ENCODE data around the gene NECAB3.
"Not testable (repeated sequence)": the region's sequence is repeated elsewhere in the genome, so short reads cannot be mapped to it uniquely, and the experiment has no call there.

The NECAB3 gene

DNA sequence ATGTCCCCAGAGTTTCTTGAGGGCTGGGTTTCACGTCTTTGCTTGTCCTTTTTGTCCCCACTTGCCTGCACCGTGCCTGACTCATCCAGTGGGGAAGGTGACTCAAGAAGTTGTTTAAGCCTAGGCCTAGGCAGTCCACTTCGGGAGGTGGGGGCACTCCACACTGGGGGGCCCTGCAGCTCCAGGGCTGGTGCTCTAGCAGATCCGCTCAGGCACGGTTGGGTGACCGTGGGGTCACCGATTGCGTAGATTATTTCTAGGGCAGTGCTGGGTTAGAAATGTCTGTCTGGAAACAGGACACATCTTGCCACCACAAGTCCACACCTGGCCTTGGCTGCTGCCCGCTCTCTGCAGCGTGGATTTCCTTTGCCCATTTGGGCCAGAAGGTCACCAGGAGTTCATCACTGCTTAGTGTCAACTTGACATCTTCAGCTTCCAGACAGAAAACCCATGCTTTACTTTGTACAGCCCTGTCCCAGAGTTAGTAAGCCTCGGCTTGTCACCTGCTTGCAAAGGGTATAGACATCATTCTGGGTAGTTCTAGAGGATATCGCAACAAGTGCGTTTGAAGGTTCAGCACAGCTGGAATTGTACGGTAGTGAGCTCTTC is 25.7 kb downstream of the NECAB3 start:
- DNase-seq = no peak

DNA sequence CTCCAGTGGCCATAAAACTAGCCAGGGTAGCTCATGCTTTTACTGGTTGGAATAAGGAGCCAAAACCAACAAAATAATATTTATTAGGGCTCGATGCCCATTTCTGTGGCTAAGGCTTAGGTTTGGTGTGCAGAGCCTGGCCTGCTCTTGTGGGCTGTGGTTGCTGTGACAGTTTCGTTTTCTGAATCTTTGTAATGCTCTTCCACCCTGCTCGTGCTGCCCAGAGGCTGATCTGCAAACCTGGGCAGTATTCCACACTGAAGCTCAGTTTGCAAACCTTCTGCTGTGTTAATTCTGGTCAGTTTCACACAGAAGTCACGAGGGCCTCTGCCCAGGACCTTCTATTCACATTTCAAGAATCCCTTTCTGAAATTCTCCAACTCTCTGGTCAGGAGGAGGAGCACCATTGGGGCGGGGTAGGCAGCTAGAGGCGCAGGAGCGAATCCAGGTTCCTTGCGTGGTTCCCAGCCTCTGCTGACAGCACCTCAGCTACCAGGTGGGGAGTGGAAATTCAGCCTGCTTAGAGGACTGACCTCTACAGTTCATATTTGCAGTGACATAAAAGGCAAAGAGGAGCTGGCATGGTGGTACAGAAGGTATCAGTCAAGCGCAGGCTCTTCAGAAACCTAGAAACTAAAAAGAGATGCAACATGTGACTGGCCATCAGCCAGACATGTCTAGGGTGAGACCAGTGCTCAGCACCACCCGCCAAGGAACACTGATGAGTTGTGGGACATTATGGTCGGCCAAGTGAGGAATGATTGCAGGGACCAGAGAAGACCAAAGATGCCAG is 26.4 kb downstream of the NECAB3 start:
- DNase-seq = peak in 1 of 14 donors; percentile 22

DNA sequence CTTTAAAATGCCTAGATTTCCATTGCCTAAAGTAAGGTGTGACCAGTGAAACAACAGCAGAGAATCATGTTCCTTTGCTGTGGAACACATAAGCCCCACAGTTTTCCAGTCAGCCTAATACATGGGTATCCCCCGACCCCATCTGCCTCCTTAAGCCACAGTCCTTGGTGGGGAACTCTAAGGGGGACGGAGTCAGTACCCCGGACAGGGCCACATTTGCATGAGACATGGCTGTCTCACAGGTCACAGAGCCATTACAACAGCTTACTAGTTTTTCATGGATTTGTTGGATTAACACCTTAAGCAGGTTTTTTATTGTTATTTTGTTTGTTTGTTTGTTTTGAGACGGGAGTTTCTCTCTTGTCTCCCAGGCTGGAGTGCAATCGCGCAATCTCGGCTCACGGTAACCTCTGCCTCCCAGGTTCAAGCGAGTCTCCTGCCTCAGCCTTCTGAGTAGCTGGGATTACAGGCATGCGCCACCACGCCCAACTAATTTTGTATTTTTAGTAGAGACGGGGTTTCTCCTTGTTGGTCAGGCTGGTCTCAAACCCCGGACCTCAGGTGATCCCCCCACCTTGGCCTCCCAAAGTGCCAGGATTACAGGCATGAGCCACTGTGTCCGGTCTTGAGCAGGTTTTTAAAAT is 27.1 kb downstream of the NECAB3 start:
- not testable (repeated sequence) for DNase-seq

DNA sequence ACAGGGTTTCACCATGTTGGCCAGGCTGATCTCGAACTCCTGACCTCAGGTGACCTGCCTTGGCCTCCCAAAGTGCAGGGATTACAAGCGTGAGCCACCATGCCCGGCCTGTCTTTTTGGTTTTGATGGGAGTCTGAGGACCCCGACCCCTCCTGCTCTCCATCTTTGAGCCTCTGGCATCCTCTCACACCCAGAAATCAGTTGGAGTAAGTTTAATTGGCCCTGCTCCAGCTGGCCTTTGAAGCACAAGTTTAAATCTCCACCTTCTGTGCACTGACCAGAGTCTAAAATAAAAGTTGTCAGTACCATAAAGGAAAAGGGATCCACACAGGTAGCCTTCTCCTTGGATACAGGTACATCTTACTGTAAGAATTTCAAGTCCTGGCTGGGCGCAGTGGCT is 28.0 kb downstream of the NECAB3 start:
- no peak for DNase-seq

DNA sequence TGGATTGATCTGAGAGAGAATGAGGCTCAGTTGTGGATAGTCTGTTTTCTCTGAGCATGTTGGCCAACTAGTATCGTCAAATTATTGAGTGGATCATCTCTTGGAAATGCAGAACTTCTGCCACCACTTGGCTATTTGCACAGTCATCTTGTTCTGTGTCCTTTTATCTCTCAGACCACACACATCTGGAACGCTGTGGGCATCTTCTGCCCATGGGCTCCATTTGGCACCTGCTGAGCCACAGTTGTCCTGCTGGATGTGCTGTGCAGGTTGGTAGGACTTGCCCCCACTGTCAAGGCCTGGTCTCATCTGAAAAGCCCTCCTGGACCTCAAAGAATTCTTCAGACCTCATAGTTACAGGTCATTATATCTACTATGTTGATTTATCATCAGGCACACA is 28.8 kb downstream of the NECAB3 start:
- no peak for DNase-seq

DNA sequence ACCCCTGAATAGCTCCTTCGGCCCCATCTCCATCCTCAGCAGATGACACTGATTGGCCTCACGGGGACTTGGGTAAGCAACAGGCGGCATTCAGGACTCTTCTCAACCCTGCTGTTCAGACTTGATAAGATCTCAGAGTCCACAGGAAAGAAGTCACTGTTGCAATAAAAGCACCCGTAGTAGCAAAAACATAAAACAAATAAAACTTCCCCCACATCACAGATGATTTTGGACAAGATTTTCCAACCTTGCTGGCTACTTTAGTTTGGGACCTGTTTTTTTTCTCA is 29.2 kb downstream of the NECAB3 start:
- no peak for DNase-seq

DNA sequence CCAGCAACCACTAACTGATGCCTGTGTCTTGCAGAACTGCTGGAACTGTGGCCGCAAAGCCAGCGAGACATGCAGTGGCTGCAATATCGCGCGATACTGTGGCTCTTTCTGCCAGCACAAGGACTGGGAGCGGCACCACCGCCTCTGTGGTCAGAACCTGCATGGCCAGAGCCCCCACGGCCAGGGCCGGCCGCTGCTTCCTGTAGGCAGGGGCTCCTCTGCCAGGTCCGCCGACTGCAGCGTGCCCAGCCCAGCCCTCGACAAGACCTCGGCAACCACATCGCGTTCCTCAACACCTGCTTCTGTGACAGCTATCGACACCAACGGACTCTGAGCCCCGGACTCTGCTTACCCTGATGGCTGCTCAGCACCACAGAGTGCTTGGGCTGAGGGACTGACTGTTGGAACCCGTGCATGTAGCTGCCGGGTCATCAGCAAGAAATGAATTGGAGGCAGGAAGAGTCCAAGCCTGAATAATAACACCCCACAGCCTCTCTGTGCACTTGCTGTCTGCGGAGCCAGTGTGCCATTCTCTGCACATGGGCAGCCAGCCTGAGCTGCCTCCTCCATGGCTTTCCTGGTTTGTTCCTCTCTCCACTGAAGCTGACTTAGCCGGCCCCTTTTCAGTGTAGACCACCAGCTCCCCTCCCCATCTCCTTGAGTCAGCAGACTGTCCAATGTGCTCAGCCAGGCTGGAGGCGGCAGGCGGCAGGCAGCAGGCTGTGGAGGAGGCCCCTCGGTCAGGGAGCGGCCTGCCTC is 29.7 kb downstream of the NECAB3 start:
- no peak for DNase-seq

DNA sequence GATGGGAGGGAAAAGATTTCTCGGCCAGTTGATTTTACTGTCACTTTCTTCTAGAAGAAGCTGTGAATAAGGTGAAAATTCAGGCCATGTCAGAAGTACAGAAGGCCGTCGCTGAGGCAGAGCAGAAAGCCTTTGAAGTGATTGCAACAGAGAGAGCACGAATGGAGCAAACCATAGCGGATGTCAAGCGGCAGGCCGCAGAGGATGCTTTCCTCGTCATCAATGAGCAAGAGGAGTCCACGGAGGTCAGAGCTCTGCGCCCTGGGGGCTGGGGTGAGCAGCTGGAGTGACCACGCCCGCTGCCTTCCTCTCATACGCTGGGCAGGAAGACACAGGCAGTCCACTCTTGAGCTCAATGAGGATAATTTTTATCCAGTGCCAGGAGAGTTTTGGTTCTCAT is 33.9 kb downstream of the NECAB3 start:
- DNase-seq = no peak

DNA sequence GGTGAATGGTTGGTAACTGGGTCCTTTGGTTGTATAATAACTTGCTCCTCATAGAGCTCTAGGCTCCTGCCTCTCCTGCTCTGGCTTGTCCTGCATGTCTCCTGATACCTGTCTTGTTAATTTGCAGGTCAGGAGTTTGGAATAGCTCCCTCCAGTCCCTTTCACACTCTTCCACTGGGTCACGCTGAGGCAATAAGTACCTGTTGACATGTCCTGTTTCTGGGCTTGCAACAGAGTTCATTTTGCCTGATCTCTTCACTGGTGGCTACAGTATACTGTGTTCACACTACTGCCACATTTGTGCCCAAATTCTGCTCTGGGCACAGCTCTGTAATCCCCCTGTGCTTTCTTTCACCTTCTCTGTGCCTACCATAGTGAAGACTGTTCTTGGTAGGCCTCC is 37.5 kb downstream of the NECAB3 start:
- no peak for DNase-seq

DNA sequence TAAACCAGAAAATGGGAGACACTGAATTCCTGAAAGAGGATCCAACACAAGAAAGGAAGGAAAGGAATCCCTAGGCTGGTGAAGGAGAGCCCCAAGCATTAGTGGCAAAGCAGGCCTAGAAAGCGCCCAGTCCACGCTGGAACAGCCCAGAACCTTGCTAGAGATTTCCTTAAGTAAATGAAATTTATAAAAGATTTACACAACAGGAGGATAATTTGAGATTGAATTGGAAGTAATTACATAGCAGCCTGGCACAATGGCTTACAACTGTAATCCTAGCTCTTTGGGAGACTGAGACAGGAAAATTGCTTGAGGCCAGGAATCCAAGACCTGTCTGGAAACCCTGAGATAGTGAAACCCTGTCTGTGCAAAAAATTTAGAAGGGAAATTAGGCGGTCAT is 38.9 kb downstream of the NECAB3 start:
- DNase-seq = no peak

DNA sequence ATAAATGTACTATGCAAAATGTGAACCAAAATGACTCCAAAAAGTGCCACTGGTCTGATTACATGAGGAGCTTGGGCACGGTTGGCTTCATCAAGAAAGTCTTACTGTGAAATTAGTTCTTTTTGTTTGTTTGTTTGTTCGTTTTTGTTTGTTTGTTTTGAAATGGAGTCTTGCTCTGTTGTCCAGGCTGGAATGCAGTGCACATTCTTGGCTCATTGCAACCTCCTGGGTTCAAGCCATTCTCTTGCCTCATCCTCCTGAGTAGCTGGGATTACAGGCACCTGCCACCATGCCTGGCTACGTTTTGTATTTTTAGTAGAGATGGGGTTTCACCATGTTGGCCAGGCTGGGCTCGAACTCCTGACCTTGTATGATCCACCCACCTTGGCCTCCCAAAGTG is 42.3 kb downstream of the NECAB3 start:
- DNase-seq = not testable (repeated sequence)

DNA sequence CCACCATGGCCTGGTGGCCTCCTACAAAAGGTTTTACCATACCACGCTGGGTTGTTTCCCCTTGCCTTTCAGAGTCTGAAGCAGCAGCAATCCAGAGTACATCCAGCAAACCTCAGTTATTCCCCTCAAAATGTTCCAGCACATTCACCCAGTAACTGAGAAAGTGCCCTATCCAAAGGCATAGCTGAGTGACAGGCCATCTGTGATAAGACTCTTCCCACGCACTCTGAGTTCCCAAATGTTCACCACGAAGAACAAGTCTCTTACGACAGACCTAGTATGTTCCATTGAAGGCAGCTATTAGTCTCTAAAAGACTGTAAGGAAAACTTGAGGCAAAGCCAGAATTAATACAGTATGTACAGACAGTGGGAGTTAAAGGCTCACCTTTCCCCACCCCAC is 43.7 kb downstream of the NECAB3 start:
- no peak for DNase-seq

DNA sequence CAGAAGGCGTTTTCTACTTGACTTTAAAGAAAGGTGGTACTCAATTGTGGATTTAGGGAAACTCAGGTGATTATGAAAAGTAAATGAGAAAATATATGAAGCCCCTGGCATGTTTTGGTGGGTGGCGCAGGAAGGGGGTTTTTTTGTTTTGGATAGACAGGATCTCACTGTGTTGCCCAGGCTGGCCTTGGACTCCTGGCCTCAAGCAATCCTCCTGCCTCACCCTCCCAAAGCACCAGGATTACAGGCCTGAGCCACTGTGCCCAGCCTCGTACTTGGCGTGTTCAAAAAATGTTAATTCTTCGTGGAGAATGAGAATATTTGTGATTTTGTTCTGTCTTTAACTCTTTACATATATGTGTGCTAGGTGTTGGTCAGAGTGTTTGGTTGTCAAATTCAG is 44.2 kb downstream of the NECAB3 start:
- DNase-seq = no peak

DNA sequence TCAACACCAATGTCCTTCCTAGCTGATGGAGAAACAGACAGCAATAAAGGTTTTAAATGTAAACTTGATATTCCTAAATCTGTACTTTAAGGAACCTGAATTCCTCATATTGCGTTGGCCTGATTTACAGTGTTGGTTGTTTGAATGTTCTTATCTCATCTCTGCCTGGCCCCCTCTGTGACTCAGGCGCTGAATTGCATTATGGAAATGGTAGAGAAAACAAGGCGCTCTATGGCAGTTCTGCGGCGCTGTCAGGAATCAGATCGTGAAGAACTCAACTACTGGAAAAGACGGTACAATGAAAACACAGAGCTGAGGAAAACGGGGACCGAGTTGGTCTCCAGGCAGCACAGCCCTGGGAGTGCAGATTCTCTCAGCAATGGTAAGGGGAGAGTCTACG is 44.7 kb downstream of the NECAB3 start:
- no peak for DNase-seq

DNA sequence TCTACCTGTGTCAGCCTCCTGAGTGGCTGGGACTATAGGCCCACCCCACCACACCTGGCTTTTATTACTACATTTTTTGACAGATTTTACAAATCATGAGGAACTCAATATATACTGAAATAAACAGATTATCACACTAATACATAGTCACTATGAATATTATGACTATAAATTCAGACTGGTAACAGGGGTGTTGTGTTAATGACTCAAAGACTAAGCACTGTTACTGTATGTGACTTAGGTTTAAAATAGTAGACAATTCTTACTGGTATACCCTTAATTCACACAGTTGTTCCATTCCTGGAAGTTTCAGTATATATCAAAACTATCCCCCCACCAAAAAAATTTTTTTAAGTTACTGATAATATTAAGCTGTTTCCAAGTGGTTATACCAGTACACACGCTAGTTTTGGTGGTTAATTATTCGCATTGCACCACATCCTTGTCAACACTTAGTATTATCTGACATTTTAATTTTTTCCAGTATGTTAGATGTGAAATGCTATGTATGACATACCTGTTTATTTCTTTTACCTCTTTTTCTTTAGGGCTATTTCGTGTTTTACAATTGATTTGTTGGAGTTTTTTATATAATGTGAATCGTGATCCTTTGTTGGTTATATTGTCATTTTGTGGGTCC is 46.5 kb downstream of the NECAB3 start:
- DNase-seq = no peak

DNA sequence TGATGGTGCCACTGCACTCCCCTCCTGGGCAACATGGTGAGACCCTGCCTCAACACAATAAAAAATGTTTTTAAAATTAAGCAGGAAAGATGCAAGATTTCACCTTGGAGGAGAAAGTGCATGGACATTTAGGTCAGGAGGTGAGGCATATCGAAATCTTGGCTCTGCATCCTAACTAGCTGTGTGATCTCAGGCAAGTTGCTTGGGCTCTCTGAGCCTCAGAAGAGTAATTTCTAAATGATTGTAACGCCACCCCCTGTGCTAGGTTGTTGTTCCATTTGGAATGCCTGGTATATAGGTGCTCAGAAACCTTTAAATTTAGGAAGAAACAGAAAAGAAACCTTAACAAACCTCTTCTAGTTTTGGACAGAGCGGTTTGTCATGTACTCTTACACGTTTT is 48.0 kb downstream of the NECAB3 start:
- no peak for DNase-seq

DNA sequence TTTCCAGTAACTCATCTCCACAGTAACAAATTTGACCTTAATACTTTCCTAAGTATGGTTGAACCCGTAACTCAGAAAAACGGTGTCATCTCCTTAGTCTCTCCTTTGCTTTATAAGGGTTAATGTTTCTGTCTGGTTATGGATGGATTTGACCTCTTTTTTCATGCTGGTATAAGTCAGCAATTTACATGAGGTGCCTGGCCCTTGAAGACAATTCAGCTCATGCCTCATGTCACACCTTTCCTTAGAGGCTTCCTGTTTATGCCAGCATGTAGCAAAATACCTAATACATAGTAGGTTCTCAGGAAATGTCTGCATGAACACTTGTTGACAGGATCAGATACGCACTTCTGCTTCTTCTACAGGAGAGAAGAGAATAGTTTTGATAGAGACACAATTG is 49.8 kb downstream of the NECAB3 start:
- no peak for DNase-seq

DNA sequence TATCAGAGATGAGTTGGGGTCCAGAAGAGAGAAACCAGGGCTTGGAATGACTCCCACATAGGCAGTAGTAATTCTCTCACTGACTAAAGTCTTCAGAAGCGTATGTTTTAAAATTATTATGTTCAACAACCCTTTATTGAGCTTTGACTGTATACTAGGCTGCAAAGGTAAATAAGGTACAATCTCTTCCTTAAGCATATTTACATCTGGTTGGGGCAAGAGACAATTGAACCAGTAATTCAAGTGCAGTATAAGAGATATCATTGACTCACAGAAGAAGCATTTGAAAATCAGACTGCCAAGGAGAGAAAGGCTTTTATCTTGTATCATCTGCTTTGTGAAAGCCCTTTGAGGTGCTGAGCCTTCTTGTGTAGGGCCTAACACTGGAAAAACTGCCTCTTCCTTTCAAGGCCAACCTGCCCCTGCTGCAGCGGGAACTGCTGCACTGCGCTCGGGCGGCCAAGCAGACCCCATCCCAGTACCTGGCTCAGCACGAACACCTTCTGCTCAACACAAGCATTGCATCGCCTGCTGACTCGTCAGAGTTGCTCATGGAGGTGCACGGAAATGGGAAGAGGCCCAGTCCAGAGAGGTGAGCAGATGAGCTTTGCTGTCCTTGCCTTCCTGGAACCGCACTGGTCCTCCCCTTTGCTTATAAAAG is 51.4 kb downstream of the NECAB3 start:
- DNase-seq = no peak

DNA sequence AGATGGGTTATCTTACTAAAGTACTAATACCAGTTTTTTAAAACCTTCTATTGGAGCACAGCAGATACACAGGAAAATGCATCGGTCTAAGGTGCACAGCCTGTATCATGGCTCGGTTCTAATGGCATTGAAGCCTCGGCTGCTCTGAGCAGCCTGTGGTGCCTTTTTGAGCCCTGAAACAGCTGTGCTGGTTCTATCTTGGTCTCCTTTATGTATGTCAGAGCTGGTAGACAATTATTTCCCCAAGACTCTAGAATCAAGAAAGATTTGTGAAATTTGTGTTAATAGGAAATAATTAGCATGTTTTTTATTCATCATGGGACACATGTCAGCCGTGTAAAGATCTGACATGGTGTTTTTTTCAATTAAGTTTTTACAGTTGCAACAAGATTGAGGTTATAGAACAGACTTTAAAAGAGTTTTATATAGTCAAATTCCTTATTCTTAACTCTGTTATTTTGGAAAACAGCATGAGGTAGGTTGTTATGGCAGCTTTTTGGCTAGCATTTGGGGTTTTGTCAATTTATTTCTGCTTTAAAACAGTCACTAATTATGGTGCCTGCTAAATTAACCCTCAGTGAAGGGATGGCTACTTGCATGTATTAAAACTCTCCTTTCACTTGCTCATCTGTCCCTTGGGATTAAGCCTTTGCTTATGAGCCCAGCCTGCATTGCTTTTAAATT is 52.4 kb downstream of the NECAB3 start:
- no peak for DNase-seq

DNA sequence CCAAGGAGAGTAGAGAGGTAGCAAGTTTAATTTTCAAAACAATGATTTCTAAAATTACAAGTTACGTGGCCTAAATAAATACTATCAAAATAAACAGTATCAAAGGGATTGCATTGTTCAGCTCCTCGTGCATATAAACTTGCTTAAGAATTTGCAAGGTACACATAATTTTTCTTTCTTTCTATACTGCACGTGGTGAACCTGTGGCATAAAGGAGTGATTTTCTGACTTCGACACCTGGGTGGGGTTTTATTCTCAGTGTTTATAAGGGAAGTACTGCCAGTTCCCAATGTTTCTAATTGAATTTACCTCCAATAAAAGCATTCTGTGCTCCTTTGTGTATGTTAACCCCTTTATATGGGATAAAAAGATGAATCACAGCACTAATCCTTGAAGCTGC is 62.2 kb downstream of the NECAB3 start:
- DNase-seq = no peak

DNA sequence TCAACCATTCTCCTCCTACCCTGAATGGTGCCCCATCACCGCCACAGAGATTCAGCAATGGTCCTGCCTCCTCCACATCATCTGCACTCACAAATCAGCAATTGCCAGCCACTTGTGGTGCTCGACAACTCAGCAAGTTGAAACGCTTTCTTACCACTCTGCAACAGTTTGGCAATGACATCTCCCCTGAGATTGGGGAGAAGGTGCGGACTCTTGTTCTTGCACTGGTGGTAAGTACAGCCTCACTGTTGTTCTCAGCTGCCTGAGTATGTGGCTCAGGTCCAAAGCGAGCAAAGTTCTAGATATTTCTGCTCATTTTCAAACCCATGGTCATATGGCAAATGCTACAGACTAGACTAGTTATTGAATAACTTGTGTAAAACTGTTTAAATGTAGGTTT is 63.1 kb downstream of the NECAB3 start:
- DNase-seq = no peak

DNA sequence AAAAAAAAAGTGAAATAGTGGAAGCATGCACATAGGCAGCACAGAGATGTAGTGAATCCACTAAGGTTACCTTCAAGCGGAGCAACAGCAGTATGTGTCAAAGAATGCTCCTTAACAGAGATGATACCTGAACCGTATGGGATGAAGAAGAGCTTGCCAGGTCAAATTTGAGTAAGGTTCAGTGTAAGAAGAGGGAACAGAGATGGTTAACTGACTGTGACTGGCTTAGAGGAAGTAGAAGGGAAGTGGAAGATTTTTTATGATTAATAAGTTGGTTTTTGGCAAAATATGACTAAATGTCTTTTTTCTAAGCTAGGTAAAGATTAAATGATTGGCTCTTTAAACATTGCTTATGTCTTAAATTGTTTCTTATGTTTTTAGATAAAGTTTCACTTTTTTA is 64.7 kb downstream of the NECAB3 start:
- DNase-seq = no peak
